ENCODE measurements around the gene NEDD4L. TPM values are rescaled to one million over a fixed set of nuclear protein-coding genes. Genes with fewer than 3 reads are reported as not detected.

NEDD4L gene
- total and polyA plus RNA-seq, 12 donors, result 17.8 to 110 (median 37.6) TPM

DNA sequence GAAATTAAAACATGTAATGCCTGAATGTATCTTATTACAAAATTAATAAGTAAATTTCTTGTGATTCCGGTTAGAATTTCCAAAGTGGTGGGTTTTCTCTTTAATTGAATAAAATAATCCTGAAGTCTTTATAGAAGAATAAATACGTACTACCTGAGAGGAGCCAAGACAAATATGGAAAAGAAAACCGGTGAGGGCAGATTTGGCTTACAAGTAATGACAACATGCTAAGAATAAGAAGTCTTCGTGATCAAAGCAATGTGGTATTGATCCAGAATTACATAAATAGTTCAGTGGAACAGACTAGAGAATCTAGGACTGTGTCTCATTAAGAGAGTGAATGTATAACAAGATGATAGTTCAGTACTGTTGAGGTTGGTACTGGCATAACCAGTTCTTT is 167.5 kb downstream of the NEDD4L start:
- TF ChIP-seq, protein P1, sequence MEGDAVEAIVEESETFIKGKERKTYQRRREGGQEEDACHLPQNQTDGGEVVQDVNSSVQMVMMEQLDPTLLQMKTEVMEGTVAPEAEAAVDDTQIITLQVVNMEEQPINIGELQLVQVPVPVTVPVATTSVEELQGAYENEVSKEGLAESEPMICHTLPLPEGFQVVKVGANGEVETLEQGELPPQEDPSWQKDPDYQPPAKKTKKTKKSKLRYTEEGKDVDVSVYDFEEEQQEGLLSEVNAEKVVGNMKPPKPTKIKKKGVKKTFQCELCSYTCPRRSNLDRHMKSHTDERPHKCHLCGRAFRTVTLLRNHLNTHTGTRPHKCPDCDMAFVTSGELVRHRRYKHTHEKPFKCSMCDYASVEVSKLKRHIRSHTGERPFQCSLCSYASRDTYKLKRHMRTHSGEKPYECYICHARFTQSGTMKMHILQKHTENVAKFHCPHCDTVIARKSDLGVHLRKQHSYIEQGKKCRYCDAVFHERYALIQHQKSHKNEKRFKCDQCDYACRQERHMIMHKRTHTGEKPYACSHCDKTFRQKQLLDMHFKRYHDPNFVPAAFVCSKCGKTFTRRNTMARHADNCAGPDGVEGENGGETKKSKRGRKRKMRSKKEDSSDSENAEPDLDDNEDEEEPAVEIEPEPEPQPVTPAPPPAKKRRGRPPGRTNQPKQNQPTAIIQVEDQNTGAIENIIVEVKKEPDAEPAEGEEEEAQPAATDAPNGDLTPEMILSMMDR (IDR thresholded peaks at IDR 0.05), result no peak
- no peak for TF ChIP-seq POLR2A (IDR thresholded peaks at IDR 0.05)
- intact Hi-C loops (cut with DNase I), result no loop called here
- Histone ChIP-seq H3K4me3 (no peak overlapping the region), H3K4me1 (replicated peaks in 1 of 2) (peaks cover 16 to 25% of the 10 kb centered on the region in 2 donors), H3K27ac (no peak overlapping the region), H3K9me3 (replicated peaks in 1 of 3) (no peaks in the 10 kb centered on the region), H3K36me3 (replicated peaks in 1 of 2) (no peaks in the 10 kb centered on the region), H3K27me3 (no peaks in the 10 kb centered on the region)
- DNase-seq, result no peak
- 92 to 96% (median 93%) methylated on average over 4 of the region's 4 CpGs for WGBS, 4 donors

DNA sequence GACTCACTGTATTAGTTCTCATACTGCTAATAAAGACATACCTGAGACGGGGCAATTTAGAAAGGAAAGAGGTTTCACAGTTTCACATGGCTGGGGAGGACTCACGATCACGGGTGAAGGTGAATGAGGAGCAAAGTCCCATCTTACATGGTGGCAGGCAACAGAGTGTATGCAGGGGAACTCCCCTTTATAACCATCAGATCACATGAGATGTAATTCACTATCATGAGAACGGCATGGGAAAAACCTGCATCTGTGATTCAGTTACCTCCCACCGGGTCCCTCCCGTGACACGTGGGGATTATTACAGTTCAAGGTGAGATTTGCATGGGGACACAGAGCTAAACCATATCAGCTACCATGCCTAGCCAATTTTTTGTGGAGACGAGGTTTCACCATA is 168.2 kb downstream of the NEDD4L start:
- intact Hi-C loops (cut with DNase I), result no loop called here
- TF ChIP-seq, protein P1 (IDR thresholded peaks at IDR 0.05), result no peak
- no peak for TF ChIP-seq POLR2A (IDR thresholded peaks at IDR 0.05)
- H3K4me1 ChIP-seq (replicated peaks in 1 of 2), result peaks cover 16 to 25% of the 10 kb centered on the region in 2 donors
- 82 to 95% (median 89%) methylated on average over 8 of the region's 8 CpGs for WGBS, 4 donors
- no peak overlapping the region for H3K27ac ChIP-seq
- DNase-seq, result peak in 1 of 7 donors; percentile 7
- no peaks in the 10 kb centered on the region for H3K9me3 ChIP-seq (replicated peaks in 1 of 3)
- no peaks in the 10 kb centered on the region for H3K36me3 ChIP-seq (replicated peaks in 1 of 2)
- H3K27me3 ChIP-seq, result no peaks in the 10 kb centered on the region
- no peak overlapping the region for H3K4me3 ChIP-seq

DNA sequence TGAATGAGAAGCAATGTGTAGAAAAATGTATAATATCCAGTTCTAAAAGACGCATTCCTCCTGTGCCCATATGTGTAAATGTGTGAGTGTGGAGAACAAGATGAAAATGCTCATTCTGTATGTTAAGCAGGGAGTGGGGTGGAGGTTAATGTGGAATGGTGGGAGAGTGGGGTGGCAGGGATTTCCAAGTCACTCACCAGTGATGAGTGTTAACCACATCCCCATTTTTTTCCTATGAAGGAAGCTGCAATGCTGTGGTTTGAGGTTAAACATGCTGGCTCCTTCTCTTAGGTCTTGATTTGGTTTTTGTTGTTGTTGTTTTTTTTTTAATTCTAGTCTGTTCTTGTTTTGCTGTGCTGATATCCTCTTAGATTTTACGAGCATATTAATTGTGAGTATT is 169.4 kb downstream of the NEDD4L start:
- TF ChIP-seq, protein P1 (IDR thresholded peaks at IDR 0.05), result no peak
- TF ChIP-seq POLR2A (IDR thresholded peaks at IDR 0.05), result no peak
- Histone ChIP-seq H3K27me3 (no peaks in the 10 kb centered on the region), H3K9me3 (replicated peaks in 1 of 3) (no peaks in the 10 kb centered on the region), H3K4me1 (replicated peaks in 1 of 2) (peaks cover 8 to 15% of the 10 kb centered on the region in 2 donors), H3K36me3 (replicated peaks in 1 of 2) (no peaks in the 10 kb centered on the region), H3K4me3 (no peak overlapping the region), H3K27ac (no peak overlapping the region)
- DNase-seq, result peak in 1 of 7 donors; percentile 2
- 82 to 87% (median 85%) methylated on average over 2 of the region's 2 CpGs for WGBS, 4 donors
- intact Hi-C loops (cut with DNase I), result no loop called here

DNA sequence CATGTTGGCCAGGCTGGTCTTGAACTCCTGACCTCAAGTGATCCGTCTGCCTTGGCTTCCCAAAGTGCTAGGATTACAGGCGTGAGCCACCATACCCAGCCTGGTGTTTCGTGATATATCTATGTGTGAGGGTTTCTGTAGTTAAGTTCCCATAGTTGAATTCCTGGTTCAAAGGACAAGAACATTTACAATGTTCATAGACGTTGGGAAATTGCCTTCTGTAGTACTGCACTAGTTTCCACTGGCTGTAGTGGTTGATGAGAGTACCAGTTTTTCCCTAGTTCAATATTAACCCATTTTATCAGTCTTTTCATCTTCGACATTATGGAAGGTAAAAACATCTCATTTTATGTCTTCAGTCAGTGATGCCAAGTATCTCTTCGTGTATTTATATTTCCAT is 171.0 kb downstream of the NEDD4L start:
- no peak overlapping the region for H3K27ac ChIP-seq
- WGBS, 4 donors, result 66 to 74% (median 71%) methylated on average over 6 of the region's 6 CpGs
- peak in 1 of 7 donors; percentile 2 for DNase-seq

More for the DNA sequence above, 171.0 kb downstream of the NEDD4L start:
- Histone ChIP-seq H3K4me1 (replicated peaks in 1 of 2) (peaks cover 4 to 11% of the 10 kb centered on the region in 2 donors), H3K36me3 (replicated peaks in 1 of 2) (no peaks in the 10 kb centered on the region), H3K9me3 (replicated peaks in 1 of 3) (no peaks in the 10 kb centered on the region), H3K27me3 (no peaks in the 10 kb centered on the region), H3K4me3 (no peak overlapping the region)
- intact Hi-C loops (cut with DNase I), result no loop called here
- TF ChIP-seq POLR2A (IDR thresholded peaks at IDR 0.05), result no peak
- TF ChIP-seq, protein P1 (IDR thresholded peaks at IDR 0.05), result no peak

Data from adrenal gland (tissue), 12 donors.